LoVo (cell line): ENCODE results near the gene NUMB.

ENCODE experiments used
- DNase-seq: peaks from one replicate; pipeline ENCODE4 v3.0.0-alpha.2; 2016; ENCODE audit warnings: low spot score

Gene NUMB

GRCh38 chr14:73261075-73261474 is 197.3 kb downstream of the NUMB start:
- DNase-seq = no peak

- DNase-seq = no peak
Measured at GRCh38 chr14:73260574-73260973, 197.8 kb downstream of the NUMB start.

- no peak for DNase-seq
Measured at GRCh38 chr14:73259837-73260236, 198.5 kb downstream of the NUMB start.

- no peak for DNase-seq
Measured at GRCh38 chr14:73258845-73259611, 199.3 kb downstream of the NUMB start.

DNA sequence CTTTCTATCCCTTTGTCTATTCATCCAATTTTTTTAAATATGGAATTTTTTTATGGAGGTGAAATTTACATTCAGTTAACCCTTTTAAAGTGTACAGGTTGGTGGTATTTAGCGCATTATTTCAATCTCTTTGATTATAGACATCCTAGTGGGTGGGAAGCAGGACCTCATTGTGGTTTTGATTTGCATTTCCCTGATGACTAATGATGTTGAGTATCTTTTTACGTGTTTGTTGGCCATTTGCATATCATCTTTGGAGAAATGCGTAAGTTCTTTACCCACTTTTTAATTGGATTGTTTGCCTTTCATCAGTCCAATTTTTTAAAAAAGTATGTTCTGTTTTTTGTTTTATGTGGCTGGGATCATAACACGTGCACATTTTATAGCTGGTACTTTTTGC is 200.3 kb downstream of the NUMB start:
- DNase-seq = no peak

- no peak for DNase-seq
Measured at GRCh38 chr14:73255693-73256225, 202.6 kb downstream of the NUMB start.

DNA sequence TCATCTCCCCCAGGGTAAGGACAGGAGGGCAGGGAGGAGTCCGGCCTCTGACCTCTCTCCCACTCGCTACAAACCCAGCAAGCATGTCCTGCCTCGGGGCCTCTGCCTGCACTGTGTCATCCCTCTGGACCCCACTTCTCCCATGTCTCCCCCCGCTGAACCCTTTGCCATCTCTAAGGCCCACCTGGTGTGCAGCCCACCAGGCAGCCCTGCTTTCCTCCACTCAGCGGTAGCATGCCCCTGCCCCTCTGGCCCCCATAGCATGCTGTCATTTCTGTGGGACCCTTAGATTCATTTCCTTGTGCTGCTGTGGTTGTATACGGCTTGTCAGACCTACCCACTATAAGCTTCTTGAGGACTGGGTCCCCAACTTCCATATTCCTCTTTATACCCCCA is 203.3 kb downstream of the NUMB start:
- DNase-seq = no peak

DNA sequence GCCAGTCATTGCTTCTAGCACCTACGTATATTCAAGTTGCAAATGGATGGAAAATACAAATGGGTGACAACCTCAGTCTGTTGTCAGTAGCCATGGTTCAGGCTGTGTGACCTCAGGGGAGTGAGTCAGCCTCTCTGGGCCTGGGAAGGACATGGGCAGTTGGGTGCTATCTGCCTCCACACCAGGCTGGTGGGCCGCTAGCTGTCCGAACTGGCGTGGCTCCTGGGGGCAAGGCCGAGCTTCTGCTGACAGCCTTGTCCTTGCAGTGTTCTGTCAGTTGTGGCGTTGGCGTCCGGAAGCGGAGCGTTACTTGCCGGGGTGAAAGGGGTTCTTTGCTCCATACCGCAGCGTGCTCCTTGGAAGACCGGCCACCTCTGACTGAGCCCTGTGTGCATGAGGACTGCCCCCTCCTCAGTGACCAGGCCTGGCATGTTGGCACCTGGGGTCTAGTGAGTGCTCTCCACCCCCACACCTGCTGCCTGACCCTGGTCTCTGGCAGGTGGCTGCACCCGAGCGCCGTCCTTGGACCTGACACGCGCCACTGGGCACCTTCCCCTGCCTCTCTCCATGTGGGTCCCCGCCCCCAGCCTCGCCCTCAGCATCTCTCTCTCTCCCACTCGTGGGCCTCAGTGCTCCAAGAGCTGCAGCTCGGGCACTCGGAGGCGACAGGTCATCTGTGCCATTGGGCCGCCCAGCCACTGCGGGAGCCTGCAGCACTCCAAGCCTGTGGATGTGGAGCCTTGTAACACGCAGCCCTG is 203.9 kb downstream of the NUMB start:
- no peak for DNase-seq

- DNase-seq = no peak
Measured at GRCh38 chr14:73253721-73254120, 204.6 kb downstream of the NUMB start.

DNA sequence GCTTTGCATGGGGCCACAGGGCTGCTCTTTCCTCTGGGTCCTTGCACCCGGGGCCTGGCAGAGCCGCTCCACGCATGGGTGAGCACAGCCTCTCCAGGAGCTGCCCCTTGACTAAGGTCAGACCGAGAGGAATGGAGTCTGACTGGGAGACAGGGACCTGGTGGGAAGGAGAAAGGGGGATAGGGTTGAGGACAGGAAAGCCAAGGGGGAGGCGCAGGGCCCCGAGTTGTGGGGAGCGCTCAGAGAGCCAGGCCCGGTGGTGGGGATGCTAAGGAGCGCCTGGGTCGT is 205.1 kb downstream of the NUMB start:
- no peak for DNase-seq

GRCh38 chr14:73252491-73253322 is 205.6 kb downstream of the NUMB start:
- DNase-seq = no peak

- DNase-seq = no peak
Measured at GRCh38 chr14:73251516-73252215, 206.7 kb downstream of the NUMB start.

- DNase-seq = no peak
Measured at GRCh38 chr14:73250781-73251500, 207.4 kb downstream of the NUMB start.

DNA sequence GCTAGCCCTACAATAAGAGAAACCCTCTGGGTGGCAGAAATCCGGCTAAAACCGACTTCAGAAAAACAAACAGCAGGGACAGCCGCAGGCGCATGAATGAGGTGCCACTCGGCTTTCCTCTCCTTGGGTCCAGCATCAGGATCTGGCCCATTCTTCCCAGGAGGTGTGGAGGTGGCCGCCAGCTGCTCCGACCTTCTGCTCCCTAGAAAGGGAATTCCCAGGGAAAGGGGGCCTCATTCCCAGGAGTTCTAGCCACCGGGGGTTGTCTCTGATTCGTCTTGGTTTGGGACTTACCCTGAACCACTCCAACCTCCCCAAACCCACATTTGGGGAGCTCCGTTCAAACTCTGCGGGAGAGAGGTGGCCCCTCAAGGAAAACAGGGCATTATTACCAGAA is 208.0 kb downstream of the NUMB start:
- no peak for DNase-seq

GRCh38 chr14:73249564-73250316 is 208.6 kb downstream of the NUMB start:
- DNase-seq = no peak

- DNase-seq = no peak
Measured at GRCh38 chr14:73249108-73249507, 209.2 kb downstream of the NUMB start.

DNA sequence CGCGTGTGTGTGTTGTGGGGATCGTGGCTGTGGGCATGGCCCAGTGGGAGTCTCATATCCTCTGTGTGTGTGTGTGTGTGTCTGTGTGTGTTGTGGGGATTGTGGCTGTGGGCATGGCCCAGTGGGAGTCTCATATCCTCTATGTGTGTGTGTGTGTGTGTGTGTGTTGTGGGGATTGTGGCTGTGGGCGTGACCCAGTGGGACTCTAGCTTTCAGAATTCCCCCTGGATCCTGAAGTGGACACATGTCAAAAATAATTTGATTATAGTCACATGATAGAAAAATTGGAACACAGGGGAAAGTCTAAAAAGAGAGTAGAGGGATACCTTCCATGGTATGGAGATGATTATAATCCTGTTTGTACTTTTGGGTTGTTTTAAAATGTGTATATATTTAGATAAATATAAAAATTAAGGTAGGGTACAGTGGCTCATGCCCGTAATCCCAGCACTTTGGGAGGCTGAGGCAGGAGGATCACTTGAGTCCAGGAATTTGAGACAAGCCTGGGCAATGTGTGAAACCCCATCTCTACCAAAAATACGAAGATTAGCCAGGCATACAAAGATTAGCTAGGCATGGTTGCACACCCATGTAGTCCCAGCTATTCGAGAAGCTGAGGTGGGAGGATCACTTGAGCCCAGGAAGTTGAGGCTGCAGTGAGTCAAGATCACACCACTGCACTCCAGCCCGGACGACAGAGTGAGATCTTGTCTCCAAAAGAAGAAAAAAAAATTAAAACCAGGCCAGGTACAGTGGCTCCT is 210.1 kb downstream of the NUMB start:
- DNase-seq = no peak

DNA sequence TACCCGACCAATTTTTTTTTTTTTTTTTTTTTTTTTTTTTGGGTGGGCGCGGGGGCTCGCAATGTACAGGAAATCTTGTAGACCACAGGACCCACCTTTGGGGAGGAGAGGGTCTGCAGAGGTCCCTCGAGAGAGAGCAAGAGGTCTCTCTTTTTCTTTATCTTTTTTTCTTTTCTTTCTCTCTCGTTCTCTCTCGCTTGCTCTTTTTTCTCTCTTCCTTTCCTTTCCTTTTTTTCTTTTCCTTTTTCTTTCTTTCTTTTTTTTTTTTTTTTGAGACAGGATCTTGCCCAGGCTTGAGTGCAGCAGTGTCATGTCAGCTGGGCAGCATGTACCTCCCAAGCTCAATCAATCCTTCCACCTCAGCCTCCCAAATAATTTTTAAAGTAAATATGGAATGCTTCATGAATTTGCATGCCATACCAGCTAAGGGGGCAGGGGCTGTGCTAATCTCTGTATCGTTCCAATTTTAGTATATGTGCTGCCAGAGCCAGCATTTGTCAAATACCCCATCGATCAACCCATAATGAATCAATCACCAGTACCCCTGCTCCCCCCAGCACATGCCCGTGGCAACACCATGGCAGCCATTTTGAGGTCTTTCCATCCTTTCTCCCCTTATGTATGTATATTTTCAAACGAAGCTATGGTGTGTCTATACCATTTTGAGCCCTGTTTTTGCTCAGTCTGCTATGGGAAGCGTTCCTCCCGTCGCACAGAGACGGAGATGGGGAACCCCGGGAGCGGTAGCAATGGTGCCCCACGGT is 211.8 kb downstream of the NUMB start:
- DNase-seq = no peak
